ENCODE measurements around the gene CTU2. TPM values are rescaled to one million over a fixed set of nuclear protein-coding genes. Genes with fewer than 3 reads are reported as not detected.
A peak's percentile ranks its signal among the peaks of the same experiment; 100 is the strongest.

CTU2 gene
- total RNA-seq, 1 donor from 2014 or later: 32.1 TPM

DNA sequence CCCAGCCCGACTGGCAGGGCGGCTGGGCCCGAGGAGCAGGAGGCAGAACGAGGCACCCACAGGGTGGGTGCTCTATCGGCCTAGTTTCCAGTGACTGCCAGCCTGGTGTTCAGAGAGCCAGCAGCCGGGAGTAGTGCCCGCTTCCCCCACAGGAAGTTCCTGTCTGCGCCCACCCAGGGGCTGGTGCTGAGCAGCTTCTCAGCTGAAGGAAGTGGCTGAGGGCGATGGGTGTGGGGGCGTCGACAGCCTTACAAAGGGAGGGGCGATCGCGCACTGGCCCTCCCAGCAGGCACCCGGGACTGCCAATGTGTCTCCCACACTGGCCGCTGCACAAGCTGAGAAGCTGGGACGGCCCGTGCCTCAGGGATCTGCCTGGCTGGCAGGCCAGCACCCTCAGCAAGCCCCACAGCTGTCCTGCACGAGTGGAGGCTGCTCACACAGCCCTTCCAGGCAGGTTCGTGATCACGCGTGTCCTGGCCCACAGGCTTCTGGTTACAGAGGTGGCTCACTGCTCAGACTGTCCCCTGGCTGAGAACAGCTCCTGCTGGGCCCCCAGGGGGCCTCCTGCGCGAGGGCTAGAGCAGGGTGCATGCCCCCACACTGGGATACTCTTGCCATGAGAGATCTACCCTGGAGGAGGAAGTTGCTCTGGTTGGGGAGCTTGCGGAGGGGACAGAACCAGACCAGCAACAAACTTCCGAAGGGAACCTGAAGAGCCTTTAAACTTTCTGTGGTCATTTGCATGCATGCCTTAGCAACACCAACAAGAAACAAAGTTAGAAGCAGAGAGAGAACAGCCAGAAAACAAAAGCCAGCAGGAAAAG is 2.6 kb upstream of the CTU2 start:
- Mint-ChIP-seq H3K36me3 (ENCODE audit: low read depth) (no peaks in the 10 kb centered on the region), H3K4me1 (peaks cover 18% of the 10 kb centered on the region), H3K27ac (ENCODE audit: unreplicated experiment) (no peak overlapping the region), H3K9me3 (no peaks in the 10 kb centered on the region), H3K27me3 (ENCODE audit: low read depth) (no peaks in the 10 kb centered on the region), H3K4me3 (peak overlapping the region; percentile 83)
- DNase-seq (ENCODE audit: low read depth, low spot score): no peak
- TF ChIP-seq CTCF (conservative IDR thresholded peaks at IDR 0.05): no peak

GRCh38 chr16:88705076-88705684 is 1.1 kb upstream of the CTU2 start:
- no peak for DNase-seq (ENCODE audit: low read depth, low spot score)
- Mint-ChIP-seq H3K36me3 (ENCODE audit: low read depth) (no peaks in the 10 kb centered on the region), H3K27ac (ENCODE audit: unreplicated experiment) (no peak overlapping the region), H3K4me3 (peak overlapping the region; percentile 92), H3K4me1 (peaks cover 18% of the 10 kb centered on the region), H3K27me3 (ENCODE audit: low read depth) (no peaks in the 10 kb centered on the region), H3K9me3 (no peaks in the 10 kb centered on the region)
- TF ChIP-seq CTCF (conservative IDR thresholded peaks at IDR 0.05): no peak

- Mint-ChIP-seq H3K4me1 (peaks cover 18% of the 10 kb centered on the region), H3K36me3 (ENCODE audit: low read depth) (no peaks in the 10 kb centered on the region), H3K27me3 (ENCODE audit: low read depth) (no peaks in the 10 kb centered on the region), H3K4me3 (peak overlapping the region; percentile 92), H3K27ac (ENCODE audit: unreplicated experiment) (no peak overlapping the region), H3K9me3 (no peaks in the 10 kb centered on the region)
- no peak for DNase-seq (ENCODE audit: low read depth, low spot score)
- TF ChIP-seq CTCF (conservative IDR thresholded peaks at IDR 0.05): no peak
Observed at GRCh38 chr16:88705801-88706228, 488 bp upstream of the CTU2 start.

DNA sequence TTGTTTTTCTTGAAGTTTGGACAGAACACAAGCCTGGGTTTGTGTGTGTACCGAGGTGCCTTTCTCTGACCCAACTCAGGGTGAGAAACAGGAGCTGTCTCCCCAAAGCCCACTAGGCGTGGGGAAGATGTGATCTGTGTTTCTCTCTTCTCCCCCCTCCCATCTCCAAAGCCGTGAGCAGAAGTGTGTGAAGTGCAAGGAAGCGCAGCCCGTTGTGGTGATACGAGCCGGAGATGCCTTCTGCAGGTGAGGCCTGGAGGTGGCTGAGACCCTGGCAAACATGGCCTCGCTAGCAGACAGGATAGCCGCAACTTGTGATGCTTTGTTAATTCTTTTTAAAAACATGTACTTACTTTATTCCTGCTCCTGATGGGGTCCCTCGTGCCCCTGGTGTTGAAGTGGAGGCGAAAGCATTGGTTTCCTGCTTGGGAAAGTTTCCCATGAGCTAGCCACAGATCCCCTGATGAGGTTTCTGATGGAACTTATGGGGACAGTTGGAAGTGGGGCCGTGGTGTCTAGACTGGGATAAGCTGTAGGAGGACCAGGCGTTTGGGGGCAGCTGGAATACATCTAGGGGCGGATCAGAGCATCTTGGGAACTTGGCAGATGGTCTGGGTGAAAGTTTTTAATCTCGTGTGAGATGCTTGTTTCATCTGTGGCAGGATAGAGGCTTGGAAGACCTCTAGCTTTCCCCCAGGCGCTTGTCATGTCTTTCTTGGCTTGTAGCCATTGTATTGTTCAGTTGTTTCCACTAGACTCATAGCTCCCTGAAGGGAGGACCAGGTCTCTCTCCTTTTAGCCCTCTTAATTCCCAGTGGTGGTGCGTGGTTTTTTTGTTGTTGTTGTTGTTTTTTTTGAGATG is 893 bp downstream of the CTU2 start:
- no peak for DNase-seq (ENCODE audit: low read depth, low spot score)
- H3K27me3 Mint-ChIP-seq (ENCODE audit: low read depth): no peaks in the 10 kb centered on the region
- H3K9me3 Mint-ChIP-seq: no peaks in the 10 kb centered on the region
- peak overlapping the region; percentile 57 for H3K27ac Mint-ChIP-seq (ENCODE audit: unreplicated experiment)
- no peak for TF ChIP-seq CTCF (conservative IDR thresholded peaks at IDR 0.05)
- H3K4me3 Mint-ChIP-seq: peak overlapping the region; percentile 86
- no peaks in the 10 kb centered on the region for H3K36me3 Mint-ChIP-seq (ENCODE audit: low read depth)
- H3K4me1 Mint-ChIP-seq: peaks cover 18% of the 10 kb centered on the region

- Mint-ChIP-seq H3K27me3 (ENCODE audit: low read depth) (no peaks in the 10 kb centered on the region), H3K36me3 (ENCODE audit: low read depth) (no peaks in the 10 kb centered on the region), H3K9me3 (no peaks in the 10 kb centered on the region), H3K27ac (ENCODE audit: unreplicated experiment) (peak overlapping the region; percentile 75), H3K4me3 (no peak overlapping the region), H3K4me1 (peaks cover 7% of the 10 kb centered on the region)
- no peak for DNase-seq (ENCODE audit: low read depth, low spot score)
- no peak for TF ChIP-seq CTCF (conservative IDR thresholded peaks at IDR 0.05)
Observed at GRCh38 chr16:88710556-88710955, 4.3 kb downstream of the CTU2 start.
